C4-2B (cell line): ENCODE results near the gene CDKN2AIP.

Source experiments
- H3K27ac ChIP-seq: fragments of 450-650 bp; 2 replicates; pipeline ENCODE4 v1.5.1; 2017
- ZFX ChIP-seq: fragments of 450-650 bp; IDR thresholded peaks from 2 replicates; pipeline ENCODE4 v1.6.1; 2017
- TF ChIP-seq, protein P1 (sequence below): fragments of 450-650 bp; conservative IDR thresholded peaks from 2 replicates; pipeline ENCODE4 v1.5.1; 2017; ENCODE audit warnings: mild to moderate bottlenecking

The CDKN2AIP gene

DNA sequence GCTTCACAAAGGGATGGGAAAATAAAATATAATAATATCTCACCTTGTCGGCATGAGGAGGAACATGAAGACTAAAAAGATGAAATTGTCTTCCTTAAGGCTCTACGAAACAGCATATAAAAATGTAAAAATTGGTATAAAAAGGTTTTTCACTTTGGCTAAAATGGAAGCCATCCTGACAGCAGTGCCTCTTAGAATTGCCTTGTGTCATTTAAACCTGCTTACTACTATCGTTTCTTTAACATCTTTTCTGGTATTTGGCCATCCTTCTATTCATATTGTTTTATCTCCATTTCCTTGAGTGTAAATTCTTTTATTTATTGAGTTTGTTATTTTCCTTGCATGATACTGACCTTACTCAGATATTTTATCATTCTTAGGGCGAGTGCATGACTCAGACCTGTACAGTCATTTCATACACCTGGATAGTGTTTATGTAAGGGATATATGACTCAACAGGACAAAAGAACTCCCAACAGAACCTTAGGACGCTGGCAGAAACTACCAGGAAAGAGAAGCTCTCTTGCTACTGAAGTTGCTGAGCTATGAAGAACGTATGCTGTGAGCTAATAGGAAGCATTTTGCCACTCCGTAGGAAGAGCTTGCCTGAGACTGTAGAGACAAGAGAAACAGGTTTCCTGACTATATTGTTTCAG is 5.8 kb upstream of the CDKN2AIP start:
- TF ChIP-seq ZFX = no peak
- TF ChIP-seq, protein P1, sequence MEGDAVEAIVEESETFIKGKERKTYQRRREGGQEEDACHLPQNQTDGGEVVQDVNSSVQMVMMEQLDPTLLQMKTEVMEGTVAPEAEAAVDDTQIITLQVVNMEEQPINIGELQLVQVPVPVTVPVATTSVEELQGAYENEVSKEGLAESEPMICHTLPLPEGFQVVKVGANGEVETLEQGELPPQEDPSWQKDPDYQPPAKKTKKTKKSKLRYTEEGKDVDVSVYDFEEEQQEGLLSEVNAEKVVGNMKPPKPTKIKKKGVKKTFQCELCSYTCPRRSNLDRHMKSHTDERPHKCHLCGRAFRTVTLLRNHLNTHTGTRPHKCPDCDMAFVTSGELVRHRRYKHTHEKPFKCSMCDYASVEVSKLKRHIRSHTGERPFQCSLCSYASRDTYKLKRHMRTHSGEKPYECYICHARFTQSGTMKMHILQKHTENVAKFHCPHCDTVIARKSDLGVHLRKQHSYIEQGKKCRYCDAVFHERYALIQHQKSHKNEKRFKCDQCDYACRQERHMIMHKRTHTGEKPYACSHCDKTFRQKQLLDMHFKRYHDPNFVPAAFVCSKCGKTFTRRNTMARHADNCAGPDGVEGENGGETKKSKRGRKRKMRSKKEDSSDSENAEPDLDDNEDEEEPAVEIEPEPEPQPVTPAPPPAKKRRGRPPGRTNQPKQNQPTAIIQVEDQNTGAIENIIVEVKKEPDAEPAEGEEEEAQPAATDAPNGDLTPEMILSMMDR = no peak
- peak overlapping the region; percentile 43; the same call in 1 of the 2 replicates for H3K27ac ChIP-seq

DNA sequence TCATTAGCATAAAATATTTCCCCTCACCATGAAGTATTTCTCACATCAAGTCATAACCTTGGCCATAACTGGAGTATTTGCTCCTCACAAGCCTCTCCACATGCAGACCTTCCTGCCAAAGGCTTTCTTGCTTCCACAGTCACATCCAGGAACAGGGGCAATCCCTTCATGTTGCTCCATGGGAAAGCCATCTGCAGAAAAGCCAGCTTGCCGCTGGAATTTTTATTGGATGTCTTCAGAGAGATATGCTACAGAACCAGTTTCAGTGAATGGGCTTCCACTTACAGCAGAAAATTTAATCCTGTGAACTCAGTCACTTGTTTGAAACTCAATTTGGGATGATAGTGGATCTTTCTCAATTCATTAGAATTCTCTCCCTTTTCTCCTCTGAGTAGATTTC is 3.2 kb upstream of the CDKN2AIP start:
- no peak overlapping the region for H3K27ac ChIP-seq
- TF ChIP-seq ZFX = no peak
- TF ChIP-seq, protein P1 = no peak

DNA sequence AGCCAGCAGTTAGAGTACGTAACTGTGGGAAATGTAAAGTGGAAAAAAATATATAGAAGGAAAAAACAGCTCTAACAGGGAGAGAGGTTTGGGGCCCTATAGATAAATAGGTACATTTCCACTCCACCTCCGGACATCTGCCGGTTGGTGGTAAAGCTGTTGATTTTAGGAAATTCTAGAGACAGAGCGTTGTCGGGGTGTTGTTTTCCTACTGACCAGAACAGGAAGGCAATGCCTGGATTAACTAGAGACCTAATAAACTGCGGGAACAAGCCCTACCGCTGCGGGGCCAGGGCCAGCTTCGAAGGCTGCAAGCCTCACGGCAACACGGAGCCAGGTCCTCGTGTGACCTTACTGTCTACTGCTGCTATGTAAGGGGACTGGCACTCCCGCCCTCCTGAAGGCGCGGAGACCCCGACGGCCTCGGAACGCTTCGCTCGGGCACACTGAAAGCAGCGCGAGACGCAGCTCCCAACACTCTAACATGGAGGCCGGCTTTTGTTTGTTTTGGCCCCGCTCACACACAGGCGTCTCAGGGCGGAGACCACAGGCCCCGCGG is 702 bp upstream of the CDKN2AIP start:
- H3K27ac ChIP-seq = peak overlapping the region; percentile 88
- no peak for TF ChIP-seq ZFX
- TF ChIP-seq, protein P1 = no peak

DNA sequence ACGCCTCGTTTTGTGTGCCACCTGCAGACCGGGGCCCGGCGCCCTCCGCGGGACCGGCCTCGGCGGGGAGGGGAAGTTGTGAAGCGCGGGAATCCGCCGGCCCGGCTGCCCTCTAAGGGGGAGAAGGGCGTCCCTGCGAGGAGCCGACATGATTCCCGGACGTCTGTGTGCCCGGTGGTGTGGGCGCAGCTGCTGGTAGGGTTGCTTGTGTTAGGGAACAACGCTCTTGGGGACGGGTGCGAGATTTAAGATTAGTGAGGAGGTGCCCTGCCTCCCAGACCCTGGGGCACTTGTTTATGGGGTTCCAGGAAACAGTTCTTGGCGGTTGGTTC is 627 bp downstream of the CDKN2AIP start:
- peak overlapping the region; percentile 88 for H3K27ac ChIP-seq
- TF ChIP-seq, protein P1 = no peak
- TF ChIP-seq ZFX = no peak

DNA sequence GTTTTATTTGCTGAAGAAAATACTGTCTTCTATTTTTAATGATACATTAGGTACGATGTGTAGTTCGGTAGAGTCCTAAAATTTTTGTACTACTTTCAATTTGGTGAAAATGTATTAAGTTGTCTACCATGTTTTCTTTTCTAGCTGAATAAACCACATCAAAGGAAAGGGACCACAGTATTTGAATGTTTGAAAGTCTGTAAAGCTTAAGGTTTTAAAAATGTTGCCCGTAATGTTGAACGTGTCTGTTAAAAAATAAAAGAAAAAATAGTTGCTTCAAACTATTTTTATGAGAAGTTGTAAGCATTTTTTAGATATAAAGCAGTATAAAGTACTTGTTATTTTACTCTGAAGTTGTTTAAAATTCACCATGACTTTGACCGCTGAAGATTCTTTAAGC is 3.2 kb downstream of the CDKN2AIP start:
- H3K27ac ChIP-seq = no peak overlapping the region
- TF ChIP-seq, protein P1 = no peak
- no peak for TF ChIP-seq ZFX

DNA sequence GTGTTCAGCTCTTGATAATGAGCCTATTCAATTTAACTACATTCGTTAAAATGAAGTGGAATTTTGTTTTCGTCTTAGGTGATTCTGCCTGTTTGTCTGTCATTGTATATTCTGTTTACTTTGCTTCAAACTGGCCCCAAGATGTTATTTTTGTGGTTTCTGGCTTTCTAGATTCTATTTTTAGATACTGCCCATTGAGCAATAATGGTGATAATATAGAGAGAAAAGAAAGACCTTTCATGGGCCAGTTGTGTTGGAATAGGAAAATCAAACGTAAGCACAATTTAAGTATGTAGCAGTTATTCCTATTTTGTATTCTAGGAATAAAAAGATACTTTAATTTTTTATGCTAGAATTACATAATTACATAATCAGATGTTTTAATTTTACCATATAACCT is 4.0 kb downstream of the CDKN2AIP start:
- no peak overlapping the region for H3K27ac ChIP-seq
- TF ChIP-seq, protein P1 = no peak
- TF ChIP-seq ZFX = no peak

DNA sequence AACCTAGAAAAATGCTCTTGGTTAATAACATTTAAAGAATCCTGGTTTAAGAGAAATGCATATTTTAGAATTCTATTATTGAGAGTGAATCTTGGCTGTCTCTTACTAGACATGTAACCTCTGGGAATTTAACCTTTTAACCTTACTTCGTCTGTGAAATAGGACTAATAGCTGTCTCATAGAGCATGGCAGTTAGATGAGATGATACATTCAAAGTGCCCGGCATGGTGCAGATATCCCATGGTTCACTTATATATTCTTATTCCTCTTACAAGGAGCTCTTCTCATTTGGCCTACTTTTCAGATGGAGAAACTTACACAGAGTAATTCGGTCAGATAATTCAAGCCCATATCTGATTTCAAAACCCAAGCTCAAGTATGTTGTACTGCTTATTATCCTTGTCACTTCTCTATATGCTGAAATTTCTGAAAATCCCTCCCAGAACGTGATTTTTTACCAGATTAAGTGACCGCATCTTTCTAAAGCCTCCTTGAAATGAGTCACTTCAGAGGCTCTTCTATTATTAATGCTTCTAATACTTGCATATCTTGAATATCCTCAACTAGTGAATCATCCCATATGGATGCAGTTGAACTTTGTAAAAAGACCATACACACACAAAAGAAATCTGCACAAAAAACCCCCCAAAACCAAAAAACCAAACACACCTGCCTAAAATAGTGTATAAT is 4.9 kb downstream of the CDKN2AIP start:
- no peak overlapping the region for H3K27ac ChIP-seq
- no peak for TF ChIP-seq ZFX
- TF ChIP-seq, protein P1 = no peak
